Hepatocyte (in vitro differentiated cells): ENCODE data around the gene ZNF431. TPM values are rescaled to one million over a fixed set of nuclear protein-coding genes. Genes with fewer than 3 reads are reported as not detected.
A peak's percentile ranks its signal among the peaks of the same experiment; 100 is the strongest.

Experiments used
- DNase-seq: peaks from one replicate; pipeline ENCODE4 v3.0.0-alpha.2; 2016; ENCODE audit warnings: low spot score
- H2AFZ ChIP-seq: fragments of 200-600 bp; sonication (generic); 2 replicates; pipeline ENCODE4 v1.6.0; 2016; ENCODE audit warnings: antibody characterized with exemption, mild to moderate bottlenecking
- H3K27ac ChIP-seq: fragments of 200-600 bp; sonication (generic); 2 replicates; pipeline ENCODE4 v1.5.1; 2016; ENCODE audit warnings: mild to moderate bottlenecking
- H3K27me3 ChIP-seq: fragments of 200-600 bp; sonication (generic); 2 replicates; pipeline ENCODE4 v1.6.1; 2016
- H3K36me3 ChIP-seq: fragments of 200-600 bp; sonication (generic); replicated peaks from 2 replicates; pipeline ENCODE4 v1.5.1; 2016; ENCODE audit warnings: low read depth; ENCODE audit not compliant: insufficient read depth
- H3K4me1 ChIP-seq: fragments of 200-600 bp; sonication (generic); 2 replicates; pipeline ENCODE4 v1.5.1; 2016; ENCODE audit warnings: mild to moderate bottlenecking, moderate library complexity; ENCODE audit not compliant: insufficient read depth
- H3K4me2 ChIP-seq: fragments of 200-600 bp; sonication (generic); 2 replicates; pipeline ENCODE4 v1.6.0; 2016
- H3K4me3 ChIP-seq: fragments of 200-600 bp; sonication (generic); 2 replicates; pipeline ENCODE4 v1.5.1; 2016; ENCODE audit warnings: mild to moderate bottlenecking
- H3K79me2 ChIP-seq: fragments of 200-600 bp; sonication (generic); 2 replicates; pipeline ENCODE4 v1.6.0; 2017; ENCODE audit warnings: mild to moderate bottlenecking
- H3K9me2 ChIP-seq: fragments of 200-600 bp; sonication (generic); replicated peaks from 2 replicates; pipeline ENCODE4 v1.6.0; 2017; ENCODE audit warnings: mild to moderate bottlenecking; ENCODE audit not compliant: insufficient read depth
- H3K9me3 ChIP-seq: fragments of 200-600 bp; sonication (generic); 2 replicates; pipeline ENCODE4 v1.5.1; 2016; ENCODE audit warnings: low read depth, mild to moderate bottlenecking
- H4K20me1 ChIP-seq: fragments of 200-600 bp; sonication (generic); 2 replicates; pipeline ENCODE4 v1.6.0; 2016; ENCODE audit warnings: mild to moderate bottlenecking; ENCODE audit not compliant: insufficient read depth, poor library complexity, severe bottlenecking
- EZH2 ChIP-seq: fragments of 200-600 bp; sonication (generic); IDR thresholded peaks from 2 replicates; pipeline ENCODE4 v1.6.1; 2016; ENCODE audit warnings: antibody characterized with exemption, mild to moderate bottlenecking, borderline replicate concordance
- EZH2phosphoT487 ChIP-seq: fragments of 200-600 bp; sonication (generic); IDR thresholded peaks from one replicate; pipeline ENCODE4 v1.6.1; 2018; ENCODE audit warnings: antibody characterized with exemption, mild to moderate bottlenecking, low read depth, moderate library complexity; ENCODE audit not compliant: unreplicated experiment, severe bottlenecking
- WGBS: methylation state at CpG from one replicate; pipeline ENCODE4 v1.1.6; 2016; ENCODE audit warnings: low lambda C conversion rate; ENCODE audit errors: missing lambda C conversion rate; 5-methylcytosine and 5-hydroxymethylcytosine counted together
- polyA plus RNA-seq: library from polyadenylated mRNA; unstranded; fragments of >200 nt; fragmentation: Nextera tagmentation; extraction: Ambion mirVana; gene quantifications from 2 replicates; pipeline ENCODE4 v1.2.1, GENCODE V29; 2016
- total RNA-seq: library from RNA; depleted of rRNA; stranded (reverse); fragments of >200 nt; gene quantifications from 2 replicates; pipeline ENCODE4 v1.2.3, GENCODE V29; 2014
- TF ChIP-seq, protein P1 (sequence below): fragments of 200-600 bp; sonication (generic); IDR thresholded peaks from 2 replicates; pipeline ENCODE4 v1.5.1; 2016; ENCODE audit warnings: antibody characterized with exemption, mild to moderate bottlenecking; ENCODE audit not compliant: poor library complexity

Gene ZNF431
- total and polyA plus RNA-seq, 2 experiments from 2014 or later: 8.8 to 11.4 TPM

DNA sequence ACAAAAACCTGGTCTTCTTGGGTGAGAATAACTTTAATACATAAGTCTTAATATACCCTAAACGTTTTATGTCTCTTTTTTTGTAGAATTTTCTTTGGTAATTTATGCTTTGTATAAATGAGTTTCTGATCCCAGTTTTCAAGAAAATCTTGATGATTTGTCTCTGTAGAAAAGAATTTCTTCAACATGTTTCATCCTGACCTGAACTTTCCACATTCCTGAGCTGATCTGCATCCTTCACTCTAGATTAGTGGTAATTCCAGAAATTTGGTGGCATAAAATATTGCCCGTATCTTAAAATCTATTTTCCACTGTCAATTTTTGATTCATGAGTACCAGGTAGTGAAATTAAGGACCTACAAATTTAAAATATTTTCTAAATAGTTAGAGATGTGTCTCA, 43.5 kb upstream of the ZNF431 start:
- H4K20me1 ChIP-seq: no peaks in the 10 kb centered on the region
- no peaks in the 10 kb centered on the region for H3K36me3 ChIP-seq
- H3K9me2 ChIP-seq: no peaks in the 10 kb centered on the region
- no peak overlapping the region for H2AFZ ChIP-seq
- no peak overlapping the region for H3K4me3 ChIP-seq
- DNase-seq: no peak
- no peak overlapping the region for H3K4me2 ChIP-seq
- 84% methylated on average over 2 of the region's 2 CpGs for WGBS
- no peaks in the 10 kb centered on the region for H3K27me3 ChIP-seq
- no peaks in the 10 kb centered on the region for H3K9me3 ChIP-seq
- H3K27ac ChIP-seq: no peak overlapping the region
- TF ChIP-seq, protein P1, sequence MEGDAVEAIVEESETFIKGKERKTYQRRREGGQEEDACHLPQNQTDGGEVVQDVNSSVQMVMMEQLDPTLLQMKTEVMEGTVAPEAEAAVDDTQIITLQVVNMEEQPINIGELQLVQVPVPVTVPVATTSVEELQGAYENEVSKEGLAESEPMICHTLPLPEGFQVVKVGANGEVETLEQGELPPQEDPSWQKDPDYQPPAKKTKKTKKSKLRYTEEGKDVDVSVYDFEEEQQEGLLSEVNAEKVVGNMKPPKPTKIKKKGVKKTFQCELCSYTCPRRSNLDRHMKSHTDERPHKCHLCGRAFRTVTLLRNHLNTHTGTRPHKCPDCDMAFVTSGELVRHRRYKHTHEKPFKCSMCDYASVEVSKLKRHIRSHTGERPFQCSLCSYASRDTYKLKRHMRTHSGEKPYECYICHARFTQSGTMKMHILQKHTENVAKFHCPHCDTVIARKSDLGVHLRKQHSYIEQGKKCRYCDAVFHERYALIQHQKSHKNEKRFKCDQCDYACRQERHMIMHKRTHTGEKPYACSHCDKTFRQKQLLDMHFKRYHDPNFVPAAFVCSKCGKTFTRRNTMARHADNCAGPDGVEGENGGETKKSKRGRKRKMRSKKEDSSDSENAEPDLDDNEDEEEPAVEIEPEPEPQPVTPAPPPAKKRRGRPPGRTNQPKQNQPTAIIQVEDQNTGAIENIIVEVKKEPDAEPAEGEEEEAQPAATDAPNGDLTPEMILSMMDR: no peak
- TF ChIP-seq EZH2 (no peak), EZH2phosphoT487 (no peak)
- peaks cover 35% of the 10 kb centered on the region for H3K79me2 ChIP-seq
- H3K4me1 ChIP-seq: no peaks in the 10 kb centered on the region

- H3K9me3 ChIP-seq: no peaks in the 10 kb centered on the region
- no peak overlapping the region for H3K4me3 ChIP-seq
- H3K27me3 ChIP-seq: no peaks in the 10 kb centered on the region
- TF ChIP-seq EZH2 (no peak), EZH2phosphoT487 (no peak)
- TF ChIP-seq, protein P1: no peak
- no peak overlapping the region for H3K4me2 ChIP-seq
- peaks cover 4% of the 10 kb centered on the region for H3K79me2 ChIP-seq
- H3K4me1 ChIP-seq: no peaks in the 10 kb centered on the region
- H4K20me1 ChIP-seq: no peaks in the 10 kb centered on the region
- no peaks in the 10 kb centered on the region for H3K9me2 ChIP-seq
- DNase-seq: peak; percentile 21
- no peaks in the 10 kb centered on the region for H3K36me3 ChIP-seq
- no peak overlapping the region for H2AFZ ChIP-seq
- H3K27ac ChIP-seq: no peak overlapping the region
- WGBS: 68% methylated on average over 2 of the region's 2 CpGs
These were observed 40.2 kb upstream of the ZNF431 start for GRCh38 chr19:21101521-21102242.

DNA sequence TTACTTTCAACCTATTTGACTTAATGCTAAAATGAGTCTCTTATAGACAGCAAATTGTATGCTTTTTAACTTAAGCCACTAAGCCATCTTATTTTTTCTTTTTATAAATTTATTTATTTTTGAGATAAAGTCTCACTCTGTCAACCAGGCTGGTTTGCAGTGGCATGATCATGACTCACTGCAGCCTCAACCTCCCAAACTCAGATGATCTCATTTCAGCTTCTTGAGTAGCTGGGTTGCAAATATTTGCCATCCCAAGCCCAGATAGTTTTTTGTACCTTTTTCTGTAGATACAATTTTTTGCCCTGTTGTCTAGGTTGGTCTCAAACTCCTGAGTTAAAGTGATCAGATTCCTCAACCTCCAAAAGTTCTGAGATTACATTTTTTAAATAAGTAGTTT, 32.7 kb upstream of the ZNF431 start:
- H3K79me2 ChIP-seq: peaks cover 7% of the 10 kb centered on the region
- no peak overlapping the region for H2AFZ ChIP-seq
- TF ChIP-seq, protein P1: no peak
- TF ChIP-seq EZH2 (no peak), EZH2phosphoT487 (no peak)
- H3K27me3 ChIP-seq: no peaks in the 10 kb centered on the region
- H3K36me3 ChIP-seq: no peaks in the 10 kb centered on the region
- H3K4me3 ChIP-seq: no peak overlapping the region
- no peak overlapping the region for H3K4me2 ChIP-seq
- no peaks in the 10 kb centered on the region for H3K9me2 ChIP-seq
- DNase-seq: no peak
- H4K20me1 ChIP-seq: no peaks in the 10 kb centered on the region
- no peaks in the 10 kb centered on the region for H3K4me1 ChIP-seq
- H3K9me3 ChIP-seq: no peaks in the 10 kb centered on the region
- no peak overlapping the region for H3K27ac ChIP-seq
